ENCODE results near the gene CD82.

CD82 gene

DNA sequence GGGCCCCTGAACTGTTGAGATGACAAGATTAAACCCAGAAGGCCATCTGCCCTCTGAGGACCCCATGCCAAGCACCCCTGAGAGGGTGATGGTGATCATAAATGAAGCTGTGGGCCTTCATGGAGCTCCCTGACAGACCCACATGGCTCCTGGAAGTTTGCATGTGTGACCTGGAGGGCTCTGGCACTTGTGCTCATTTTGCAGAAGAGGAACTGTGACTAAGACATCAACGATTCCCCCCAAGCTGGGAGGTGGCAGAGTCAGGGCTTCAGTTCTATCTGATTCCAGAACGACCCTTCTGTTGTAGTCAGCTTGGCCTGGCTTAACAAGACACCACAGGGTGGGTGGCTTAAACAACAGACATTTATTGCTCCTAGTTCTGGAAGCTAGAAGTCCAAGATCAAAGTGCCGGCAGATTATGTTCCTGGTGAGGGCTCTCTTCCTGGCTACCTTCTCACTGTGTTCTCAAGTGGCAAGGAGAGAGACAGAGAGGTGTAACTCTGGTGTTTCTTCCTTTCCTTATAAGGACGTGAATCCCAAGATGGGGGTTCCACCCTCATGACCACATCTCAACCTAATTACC lies 46.4 kb upstream of the CD82 start:
- Histone ChIP-seq H3K9me2 (replicated peaks; ENCODE audit: insufficient read depth, low read length) (no peaks in the 10 kb centered on the region), H4K20me1 (ENCODE audit: low read depth, low read length) (no peaks in the 10 kb centered on the region), H3K27me3 (ENCODE audit: low read length) (no peaks in the 10 kb centered on the region), H2AFZ (ENCODE audit: low read depth, low read length, severe bottlenecking) (no peak overlapping the region), H3K27ac (ENCODE audit: low read depth, low read length) (no peak overlapping the region), H3K36me3 (ENCODE audit: low read length) (no peaks in the 10 kb centered on the region), H3K9me3 (ENCODE audit: insufficient read depth, low read length) (no peaks in the 10 kb centered on the region), H3F3A (ENCODE audit: insufficient read depth) (no peaks in the 10 kb centered on the region), H3K4me2 (ENCODE audit: low read depth, low read length, poor library complexity, severe bottlenecking) (no peak overlapping the region), H3K79me2 (ENCODE audit: insufficient read depth, low read length) (no peaks in the 10 kb centered on the region), H3K4me3 (ENCODE audit: insufficient read depth, low read length, poor library complexity, severe bottlenecking) (no peak overlapping the region), H3K9ac (ENCODE audit: low read length) (no peak overlapping the region)
- TF ChIP-seq, protein P1, sequence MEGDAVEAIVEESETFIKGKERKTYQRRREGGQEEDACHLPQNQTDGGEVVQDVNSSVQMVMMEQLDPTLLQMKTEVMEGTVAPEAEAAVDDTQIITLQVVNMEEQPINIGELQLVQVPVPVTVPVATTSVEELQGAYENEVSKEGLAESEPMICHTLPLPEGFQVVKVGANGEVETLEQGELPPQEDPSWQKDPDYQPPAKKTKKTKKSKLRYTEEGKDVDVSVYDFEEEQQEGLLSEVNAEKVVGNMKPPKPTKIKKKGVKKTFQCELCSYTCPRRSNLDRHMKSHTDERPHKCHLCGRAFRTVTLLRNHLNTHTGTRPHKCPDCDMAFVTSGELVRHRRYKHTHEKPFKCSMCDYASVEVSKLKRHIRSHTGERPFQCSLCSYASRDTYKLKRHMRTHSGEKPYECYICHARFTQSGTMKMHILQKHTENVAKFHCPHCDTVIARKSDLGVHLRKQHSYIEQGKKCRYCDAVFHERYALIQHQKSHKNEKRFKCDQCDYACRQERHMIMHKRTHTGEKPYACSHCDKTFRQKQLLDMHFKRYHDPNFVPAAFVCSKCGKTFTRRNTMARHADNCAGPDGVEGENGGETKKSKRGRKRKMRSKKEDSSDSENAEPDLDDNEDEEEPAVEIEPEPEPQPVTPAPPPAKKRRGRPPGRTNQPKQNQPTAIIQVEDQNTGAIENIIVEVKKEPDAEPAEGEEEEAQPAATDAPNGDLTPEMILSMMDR (IDR thresholded peaks at IDR 0.05; ENCODE audit: insufficient read depth, low read length, poor library complexity, severe bottlenecking) = no peak
- TF ChIP-seq EZH2phosphoT487 (conservative IDR thresholded peaks at IDR 0.05; ENCODE audit: low read length) = no peak

DNA sequence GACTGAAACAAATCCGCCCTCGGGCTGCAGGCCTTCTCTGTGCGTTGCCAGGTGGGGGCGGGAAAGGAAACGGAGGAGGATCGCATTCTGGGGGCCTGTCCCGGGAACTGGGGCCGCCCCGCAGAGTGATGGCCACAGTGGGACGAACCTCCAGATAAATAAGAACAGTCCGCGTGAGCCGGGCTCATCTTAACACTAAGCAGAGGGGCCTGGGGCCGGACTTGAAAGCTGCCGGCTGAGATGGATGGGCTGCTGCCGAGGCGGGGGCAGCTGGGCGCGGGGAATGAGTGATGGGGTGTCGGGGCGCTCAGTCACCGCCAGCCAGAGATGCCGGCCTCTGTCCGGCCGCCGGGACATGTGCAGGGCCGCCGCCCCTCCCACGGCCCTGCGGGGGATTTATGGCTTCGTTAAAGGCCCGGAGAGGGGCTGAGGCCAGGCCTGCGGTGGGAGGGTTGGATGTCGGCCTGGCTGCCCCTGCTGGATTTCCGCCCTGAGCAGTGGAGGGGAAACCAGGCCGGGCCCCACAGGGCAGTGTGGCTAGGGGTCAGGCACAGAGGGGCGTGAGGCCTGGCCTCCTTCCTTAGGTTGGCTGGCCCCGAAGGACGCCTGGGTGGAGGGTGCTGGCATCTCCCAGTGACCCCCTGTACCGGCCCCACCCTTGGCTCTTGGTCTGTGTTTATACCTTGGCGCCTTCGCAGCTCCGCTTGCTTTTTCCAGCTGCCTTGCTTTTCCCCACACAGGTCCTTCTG lies 45.3 kb upstream of the CD82 start:
- Histone ChIP-seq H3K4me3 (ENCODE audit: insufficient read depth, low read length, poor library complexity, severe bottlenecking) (no peak overlapping the region), H2AFZ (ENCODE audit: low read depth, low read length, severe bottlenecking) (no peak overlapping the region), H3K79me2 (ENCODE audit: insufficient read depth, low read length) (no peaks in the 10 kb centered on the region), H3K9me2 (replicated peaks; ENCODE audit: insufficient read depth, low read length) (no peaks in the 10 kb centered on the region), H3K9ac (ENCODE audit: low read length) (no peak overlapping the region), H3K9me3 (ENCODE audit: insufficient read depth, low read length) (no peaks in the 10 kb centered on the region), H3K36me3 (ENCODE audit: low read length) (no peaks in the 10 kb centered on the region), H3K27ac (ENCODE audit: low read depth, low read length) (no peak overlapping the region), H3K4me2 (ENCODE audit: low read depth, low read length, poor library complexity, severe bottlenecking) (no peak overlapping the region), H3F3A (ENCODE audit: insufficient read depth) (no peaks in the 10 kb centered on the region), H3K27me3 (ENCODE audit: low read length) (no peaks in the 10 kb centered on the region), H4K20me1 (ENCODE audit: low read depth, low read length) (no peaks in the 10 kb centered on the region)
- TF ChIP-seq, protein P1 (IDR thresholded peaks at IDR 0.05; ENCODE audit: insufficient read depth, low read length, poor library complexity, severe bottlenecking) = no peak
- no peak for TF ChIP-seq EZH2phosphoT487 (conservative IDR thresholded peaks at IDR 0.05; ENCODE audit: low read length)

DNA sequence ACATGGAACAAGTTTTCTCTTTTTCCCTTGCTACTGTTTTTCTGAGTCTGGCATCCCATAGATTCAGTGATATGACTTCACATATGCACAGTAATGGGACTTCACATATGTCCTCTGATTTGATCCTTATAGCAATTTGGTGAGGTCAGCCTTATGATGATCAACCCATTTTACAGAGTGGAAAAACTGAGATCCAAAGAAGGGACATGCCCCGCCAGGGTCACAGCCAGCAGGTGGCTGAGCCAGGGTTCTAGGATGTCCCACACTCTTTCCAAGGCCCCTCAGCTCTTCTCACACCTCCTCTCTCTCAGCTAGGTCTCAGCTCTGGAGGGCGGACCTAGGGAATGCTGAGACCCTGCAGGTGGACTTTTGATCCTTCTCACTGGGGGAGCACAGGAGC lies 44.3 kb upstream of the CD82 start:
- Histone ChIP-seq H2AFZ (ENCODE audit: low read depth, low read length, severe bottlenecking) (no peak overlapping the region), H3K36me3 (ENCODE audit: low read length) (no peaks in the 10 kb centered on the region), H3K9me2 (replicated peaks; ENCODE audit: insufficient read depth, low read length) (no peaks in the 10 kb centered on the region), H3K4me3 (ENCODE audit: insufficient read depth, low read length, poor library complexity, severe bottlenecking) (no peak overlapping the region), H4K20me1 (ENCODE audit: low read depth, low read length) (no peaks in the 10 kb centered on the region), H3K27ac (ENCODE audit: low read depth, low read length) (no peak overlapping the region), H3K27me3 (ENCODE audit: low read length) (no peaks in the 10 kb centered on the region), H3K79me2 (ENCODE audit: insufficient read depth, low read length) (no peaks in the 10 kb centered on the region), H3F3A (ENCODE audit: insufficient read depth) (no peaks in the 10 kb centered on the region), H3K9me3 (ENCODE audit: insufficient read depth, low read length) (no peaks in the 10 kb centered on the region), H3K4me2 (ENCODE audit: low read depth, low read length, poor library complexity, severe bottlenecking) (no peak overlapping the region), H3K9ac (ENCODE audit: low read length) (no peak overlapping the region)
- TF ChIP-seq EZH2phosphoT487 (conservative IDR thresholded peaks at IDR 0.05; ENCODE audit: low read length) = no peak
- TF ChIP-seq, protein P1 (IDR thresholded peaks at IDR 0.05; ENCODE audit: insufficient read depth, low read length, poor library complexity, severe bottlenecking) = no peak

All from SU-DHL-6 (cell line).